ENCODE measurements around the gene MUL1. TPM values are rescaled to one million over a fixed set of nuclear protein-coding genes. Genes with fewer than 3 reads are reported as not detected.

The MUL1 gene
- total RNA-seq, 3 donors from 2014 or later: 25.4 to 35.1 (median 29.6) TPM

DNA sequence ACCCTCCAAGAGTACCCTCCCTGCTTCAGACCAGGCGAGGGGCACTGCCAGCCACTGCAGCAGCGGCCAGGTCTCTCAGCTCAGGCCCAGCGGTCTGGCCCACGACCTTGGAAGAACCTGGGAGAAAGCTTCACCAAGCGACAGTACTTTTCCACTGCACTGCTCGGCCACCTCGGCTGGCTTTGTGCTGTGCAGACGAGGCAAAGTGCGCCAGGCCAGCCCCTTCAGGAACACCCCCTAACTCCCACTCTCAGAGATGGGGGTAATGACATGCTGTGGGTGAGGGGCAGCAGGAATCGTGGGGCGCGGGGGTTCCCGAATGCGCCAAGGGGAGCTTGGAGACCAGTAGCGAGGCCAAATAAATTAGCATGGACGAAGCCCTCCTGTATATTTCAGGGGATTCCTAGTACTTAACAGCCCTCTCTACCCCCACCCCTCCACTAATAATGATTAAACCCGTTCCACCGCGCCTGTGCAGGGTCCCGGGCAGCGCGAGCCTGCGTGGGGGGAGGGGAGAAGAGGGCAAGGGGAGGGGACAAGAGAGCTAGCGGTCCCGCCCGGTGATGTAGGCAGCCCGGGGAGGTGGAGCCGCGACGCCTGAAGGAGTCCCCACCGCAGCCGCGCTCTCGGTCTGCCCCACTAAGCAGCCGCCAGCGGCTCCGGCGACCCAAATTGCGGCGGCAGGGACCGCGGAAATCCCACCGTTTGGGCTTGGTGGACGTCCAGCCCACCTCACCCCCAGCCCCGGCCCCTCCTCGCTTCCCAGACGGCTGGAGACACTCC lies 44.2 kb upstream of the MUL1 start, which contains the start of gene FAM43B:
Gene FAM43B, plus strand, starts transcription at position 629 of the 783 bp plus-strand sequence. CDS start 401 bp downstream, outside the sequence.
- Histone ChIP-seq H3K4me3 (peak within 1 kb of the TSS; percentile 50 to 69 (median 52)), H3K36me3 (no peaks in the 10 kb centered on the region), H3K27me3 (peaks cover 0 to 35% of the 10 kb centered on the region in 2 donors), H3K27ac (peak within 1 kb of the TSS in 1 of 2 donors; percentile 78), H3K4me1 (peaks cover 0 to 6% of the 10 kb centered on the region in 2 donors), H3K9me3 (no peaks in the 10 kb centered on the region)
- no peak for DNase-seq (ENCODE audit: low spot score in 2 of 2)
- intact Hi-C loops (cut with DNase I; ENCODE audit: low total_unique reads): no loop called here
- TF ChIP-seq POLR2A (IDR thresholded peaks at IDR 0.05) (no peak), POLR2AphosphoS5 (IDR thresholded peaks at IDR 0.05) (no peak)
- TF ChIP-seq, protein P1, sequence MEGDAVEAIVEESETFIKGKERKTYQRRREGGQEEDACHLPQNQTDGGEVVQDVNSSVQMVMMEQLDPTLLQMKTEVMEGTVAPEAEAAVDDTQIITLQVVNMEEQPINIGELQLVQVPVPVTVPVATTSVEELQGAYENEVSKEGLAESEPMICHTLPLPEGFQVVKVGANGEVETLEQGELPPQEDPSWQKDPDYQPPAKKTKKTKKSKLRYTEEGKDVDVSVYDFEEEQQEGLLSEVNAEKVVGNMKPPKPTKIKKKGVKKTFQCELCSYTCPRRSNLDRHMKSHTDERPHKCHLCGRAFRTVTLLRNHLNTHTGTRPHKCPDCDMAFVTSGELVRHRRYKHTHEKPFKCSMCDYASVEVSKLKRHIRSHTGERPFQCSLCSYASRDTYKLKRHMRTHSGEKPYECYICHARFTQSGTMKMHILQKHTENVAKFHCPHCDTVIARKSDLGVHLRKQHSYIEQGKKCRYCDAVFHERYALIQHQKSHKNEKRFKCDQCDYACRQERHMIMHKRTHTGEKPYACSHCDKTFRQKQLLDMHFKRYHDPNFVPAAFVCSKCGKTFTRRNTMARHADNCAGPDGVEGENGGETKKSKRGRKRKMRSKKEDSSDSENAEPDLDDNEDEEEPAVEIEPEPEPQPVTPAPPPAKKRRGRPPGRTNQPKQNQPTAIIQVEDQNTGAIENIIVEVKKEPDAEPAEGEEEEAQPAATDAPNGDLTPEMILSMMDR (IDR thresholded peaks at IDR 0.05): no peak

DNA sequence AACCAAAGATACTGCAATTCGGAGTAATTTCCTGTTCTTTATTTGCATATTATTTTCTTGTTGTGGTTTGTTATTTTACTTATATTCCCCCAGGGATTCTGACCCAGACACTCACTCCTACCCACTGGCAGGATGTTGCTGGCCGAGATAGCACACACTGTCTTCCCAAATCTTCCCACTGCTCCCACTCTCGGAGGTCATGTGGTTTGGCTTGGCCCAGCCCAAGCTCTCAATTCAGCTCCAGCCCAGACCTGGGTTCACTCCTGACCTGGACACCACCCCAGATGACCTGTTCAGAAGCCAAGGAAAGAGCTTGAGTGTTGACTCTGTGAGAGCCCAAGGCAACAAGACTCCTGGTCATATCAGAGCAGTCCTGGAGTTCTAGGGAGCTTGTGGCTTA lies 43.2 kb upstream of the MUL1 start:
- DNase-seq (ENCODE audit: low spot score in 2 of 2): no peak
- H3K27ac ChIP-seq: peak overlapping the region in 1 of 2 donors; percentile 78
- TF ChIP-seq, protein P1 (IDR thresholded peaks at IDR 0.05): no peak
- TF ChIP-seq POLR2AphosphoS5 (IDR thresholded peaks at IDR 0.05) (no peak), POLR2A (IDR thresholded peaks at IDR 0.05) (no peak)
- no peaks in the 10 kb centered on the region for H3K36me3 ChIP-seq
- H3K4me3 ChIP-seq: no peak overlapping the region
- peaks cover 0 to 6% of the 10 kb centered on the region in 2 donors for H3K4me1 ChIP-seq
- intact Hi-C loops (cut with DNase I; ENCODE audit: low total_unique reads): no loop called here
- H3K27me3 ChIP-seq: peaks cover 0 to 35% of the 10 kb centered on the region in 2 donors
- H3K9me3 ChIP-seq: no peaks in the 10 kb centered on the region

DNA sequence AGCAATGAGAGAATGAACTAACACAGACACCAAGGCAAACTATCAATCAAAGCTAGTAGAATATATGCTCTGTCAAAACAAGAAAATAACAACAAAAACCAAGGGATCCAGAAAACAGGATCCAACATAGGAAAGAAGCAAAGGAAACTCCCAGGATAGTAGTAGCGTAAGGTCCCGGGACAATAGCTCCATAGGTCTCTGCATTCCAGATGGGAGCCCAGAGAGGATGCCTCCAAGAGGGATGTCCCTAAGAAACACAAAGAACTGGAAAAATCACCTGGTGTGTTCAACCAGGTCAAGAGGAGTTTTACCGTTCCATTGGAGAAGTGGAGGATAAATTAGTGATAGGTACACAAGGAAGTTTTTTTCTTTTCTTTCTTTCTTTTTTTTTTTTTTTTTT lies 38.7 kb upstream of the MUL1 start:
- no peak overlapping the region for H3K4me3 ChIP-seq
- no peaks in the 10 kb centered on the region for H3K36me3 ChIP-seq
- TF ChIP-seq, protein P1 (IDR thresholded peaks at IDR 0.05): no peak
- TF ChIP-seq POLR2A (IDR thresholded peaks at IDR 0.05) (no peak), POLR2AphosphoS5 (IDR thresholded peaks at IDR 0.05) (no peak)
- H3K27me3 ChIP-seq: peaks cover 0 to 12% of the 10 kb centered on the region in 2 donors
- no peak overlapping the region for H3K27ac ChIP-seq
- intact Hi-C loops (cut with DNase I; ENCODE audit: low total_unique reads): no loop called here
- H3K9me3 ChIP-seq: no peaks in the 10 kb centered on the region
- no peaks in the 10 kb centered on the region for H3K4me1 ChIP-seq
- DNase-seq (ENCODE audit: low spot score in 2 of 2): no peak

DNA sequence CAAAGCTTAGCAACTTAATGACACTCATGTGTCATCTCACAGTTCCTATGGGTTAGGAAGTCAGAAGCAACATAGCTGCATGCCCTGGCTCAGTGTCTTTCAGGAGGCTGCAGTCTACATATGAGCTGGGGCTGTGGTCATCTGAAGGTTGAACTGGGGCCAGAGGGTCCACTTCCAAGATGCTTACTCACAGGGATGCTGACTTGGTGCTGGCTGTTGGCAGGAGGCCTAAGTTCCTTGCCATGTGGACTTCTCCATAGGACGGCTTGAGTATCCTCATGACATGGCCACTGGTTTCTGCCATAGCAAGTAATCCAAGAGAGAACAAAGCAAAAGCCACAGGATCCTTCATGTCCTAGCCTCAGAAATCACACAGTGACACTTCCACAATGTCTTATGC lies 32.3 kb upstream of the MUL1 start:
- no peak for DNase-seq (ENCODE audit: low spot score in 2 of 2)
- Histone ChIP-seq H3K4me1 (no peaks in the 10 kb centered on the region), H3K9me3 (no peaks in the 10 kb centered on the region), H3K4me3 (no peak overlapping the region), H3K27me3 (no peaks in the 10 kb centered on the region), H3K36me3 (no peaks in the 10 kb centered on the region), H3K27ac (no peak overlapping the region)
- TF ChIP-seq, protein P1 (IDR thresholded peaks at IDR 0.05): no peak
- TF ChIP-seq POLR2AphosphoS5 (IDR thresholded peaks at IDR 0.05): no peak
- TF ChIP-seq POLR2A (IDR thresholded peaks at IDR 0.05): no peak
- intact Hi-C loops (cut with DNase I; ENCODE audit: low total_unique reads): no loop called here

DNA sequence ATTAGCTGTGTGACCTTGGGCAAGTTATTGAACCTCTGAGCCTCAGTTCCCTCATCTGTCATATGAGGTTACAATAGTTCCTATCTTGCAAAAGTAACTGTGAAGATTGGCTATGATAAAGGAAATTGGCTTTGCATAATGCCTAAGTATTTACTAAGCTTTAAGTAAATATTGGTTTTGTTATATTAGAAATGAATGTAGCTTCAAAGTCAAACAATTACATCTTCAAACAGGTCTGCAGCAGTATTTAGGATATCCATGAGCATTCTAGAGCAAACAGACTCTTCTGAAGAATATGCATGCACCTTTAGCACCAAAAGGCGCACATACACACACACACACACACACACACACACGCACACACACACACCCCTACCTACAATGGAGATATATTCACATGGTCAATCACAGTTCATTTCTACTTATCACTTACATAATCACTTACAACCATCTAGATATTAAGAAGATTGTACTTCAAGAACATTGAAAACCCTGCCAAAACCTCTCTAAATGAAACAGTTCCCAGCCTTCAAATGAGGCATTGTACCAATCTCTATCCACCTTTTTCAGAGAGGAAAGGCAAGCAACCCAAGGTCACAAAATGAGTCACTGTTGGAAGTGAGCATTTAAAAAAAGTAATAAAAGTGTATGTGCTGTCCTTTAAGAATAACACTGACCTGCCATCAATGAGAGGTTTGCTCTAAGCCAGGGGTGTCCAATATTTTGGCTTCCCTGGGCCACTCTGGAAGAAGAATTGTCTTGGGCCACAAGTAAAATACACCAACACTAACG lies 31.0 kb upstream of the MUL1 start:
- Histone ChIP-seq H3K27ac (no peak overlapping the region), H3K9me3 (no peaks in the 10 kb centered on the region), H3K4me1 (no peaks in the 10 kb centered on the region), H3K4me3 (no peak overlapping the region), H3K36me3 (no peaks in the 10 kb centered on the region), H3K27me3 (no peaks in the 10 kb centered on the region)
- intact Hi-C loops (cut with DNase I; ENCODE audit: low total_unique reads): no loop called here
- DNase-seq (ENCODE audit: low spot score in 2 of 2): no peak
- TF ChIP-seq POLR2A (IDR thresholded peaks at IDR 0.05) (no peak), POLR2AphosphoS5 (IDR thresholded peaks at IDR 0.05) (no peak)
